HepG2 (cell line): ENCODE measurements around the gene NTM.

Experiments used
- AKNA ChIP-seq: sonication (generic); formaldehyde crosslinking; IDR thresholded peaks from 2 replicates; pipeline ENCODE4 v1.4.0; 2020; ENCODE audit warnings: missing genetic modification reagents, borderline replicate concordance
- BRCA1 ChIP-seq: sonication (generic); formaldehyde crosslinking; IDR thresholded peaks from 2 replicates; pipeline ENCODE4 v1.4.0; 2020; ENCODE audit warnings: missing genetic modification reagents
- GATAD1 ChIP-seq: IDR thresholded peaks from 2 replicates; pipeline ENCODE4 v1.6.1; 2016; ENCODE audit warnings: missing genetic modification reagents, missing compliant biosample characterization
- GTF2F1 ChIP-seq: fragments of 150-350 bp; IDR thresholded peaks from 2 replicates; pipeline ENCODE4 v1.6.1; 2014; ENCODE audit warnings: low read length
- HMG20B ChIP-seq: conservative IDR thresholded peaks from 2 replicates; pipeline ENCODE4 v1.6.1; 2016; ENCODE audit warnings: missing genetic modification reagents, missing compliant biosample characterization
- KAT7 ChIP-seq: IDR thresholded peaks from 2 replicates; pipeline ENCODE4 v1.6.1; 2018; ENCODE audit warnings: borderline replicate concordance, missing compliant biosample characterization
- POLR2A ChIP-seq, 2 experiments: IDR thresholded peaks; 2 replicates each; pipeline ENCODE4 v1.6.1; 2011; ENCODE audit warnings: low read depth in 2 of 2, low read length in 2 of 2, mild to moderate bottlenecking in 1 of 2, moderate library complexity in 1 of 2; ENCODE audit not compliant: insufficient read depth in 1 of 2
- RNF2 ChIP-seq: fragments of 450-650 bp; conservative IDR thresholded peaks from 2 replicates; pipeline ENCODE4 v1.6.1; 2016; ENCODE audit warnings: low read depth
- SMC3 ChIP-seq: IDR thresholded peaks from 2 replicates; pipeline ENCODE4 v1.6.1; 2011; ENCODE audit warnings: low read length, improper control_type of control experiment
- SOX6 ChIP-seq, 2 experiments: fragments of 450-650 bp in 1 of 2; sonication (generic) in 1 of 2; formaldehyde crosslinking in 1 of 2; IDR thresholded peaks; 2 replicates each; pipeline versions ENCODE4 v1.4.0 to v1.6.1; 2017 to 2020; ENCODE audit warnings: antibody characterized with exemption in 1 of 2, mild to moderate bottlenecking in 1 of 2, missing genetic modification reagents in 1 of 2

GRCh38 chr11:131938351-131938751, 567.9 kb downstream of the NTM start:
- no peak for TF ChIP-seq HMG20B (CRISPR knock-in tag)
- no peak for TF ChIP-seq BRCA1 (CRISPR knock-in tag)
- no peak for TF ChIP-seq POLR2A (IDR thresholded peaks at IDR 0.05; ENCODE audit: insufficient read depth in 1 of 2, low read depth in 2 of 2, low read length in 2 of 2)
- TF ChIP-seq GTF2F1 = no peak
- no peak for TF ChIP-seq AKNA (CRISPR knock-in tag)
- no peak for TF ChIP-seq SOX6 (IDR thresholded peaks at IDR 0.05)
- no peak for TF ChIP-seq SOX6 (CRISPR knock-in tag; IDR thresholded peaks at IDR 0.05)
- TF ChIP-seq KAT7 (CRISPR knock-in tag) = no peak
- no peak for TF ChIP-seq RNF2
- TF ChIP-seq SMC3 = no peak
- no peak for TF ChIP-seq GATAD1 (CRISPR knock-in tag)
